Left lung (tissue), 10 donors: ENCODE results near the gene RASGRF2. TPM values are rescaled to one million over a fixed set of nuclear protein-coding genes. Genes with fewer than 3 reads are reported as not detected.

Source experiments
- ATAC-seq: fragments of 200-7000 bp; cut with Tn5 transposase; one replicate; pipeline ENCODE4 v1.9.1; 2020; ENCODE audit warnings: moderate library complexity
- DNase-seq, 4 donors: peaks; one replicate each; pipeline ENCODE4 v3.0.0-alpha.2; 2013 to 2020
- H3K27ac ChIP-seq, 2 donors: fragments of 200-600 bp; sonication (generic) in 1 of 2; one replicate each; pipeline versions ENCODE4 v1.5.0 to v1.8.0; 2020 to 2021
- H3K27me3 ChIP-seq, 2 donors: fragments of 200-600 bp; sonication (generic) in 1 of 2; one replicate each; pipeline versions ENCODE4 v1.5.0 to v1.8.0; 2020 to 2021
- H3K36me3 ChIP-seq, 2 donors: fragments of 200-600 bp; sonication (generic) in 1 of 2; one replicate each; pipeline versions ENCODE4 v1.5.0 to v1.8.0; 2020 to 2021
- H3K4me1 ChIP-seq, 2 donors: fragments of 200-600 bp; one replicate each; pipeline ENCODE4 v1.8.0; 2021
- H3K4me3 ChIP-seq, 2 donors: fragments of 200-600 bp; sonication (generic) in 1 of 2; one replicate each; pipeline versions ENCODE4 v1.5.0 to v1.8.0; 2020 to 2021; ENCODE audit warnings: mild to moderate bottlenecking in 1 of 2
- H3K9me3 ChIP-seq, 2 donors: fragments of 200-600 bp; sonication (generic) in 1 of 2; one replicate each; pipeline versions ENCODE4 v1.5.0 to v1.8.0; 2020 to 2021
- intact Hi-C, 2 donors: fragments of 100-400 bp; cut with DNase I; formaldehyde crosslinking; loops; one replicate each; pipeline versions ENCODE4 v1.11.2 to v1.14.2; 2022
- polyA plus RNA-seq, 6 donors: library from polyadenylated mRNA; unstranded; fragments of 120-200 nt; gene quantifications; one replicate each; pipeline ENCODE4 v1.2.1, GENCODE V29; 2013; ENCODE audit not compliant: insufficient read length in 6 of 6
- total RNA-seq, 2 donors: library from RNA; stranded (reverse); fragmentation: NEBNext Ultra II Directional; extraction: Animal tissue kit (Norgen Biotek cat#: 25700); gene quantifications; one replicate each; pipeline ENCODE4 v1.2.1, GENCODE V29; 2021
- TF ChIP-seq, protein P1 (sequence below), 2 donors: fragments of 200-600 bp; sonication (generic) in 1 of 2; IDR thresholded peaks; one replicate each; pipeline versions ENCODE4 v1.5.0 to v1.8.0; 2021; ENCODE audit warnings: antibody characterized with exemption in 2 of 2
- donor health status: DM: no; HTN: yes; CAD: no.
- donor health status: DM: no; HTN: no; CAD: no.

The RASGRF2 gene
- total and polyA plus RNA-seq, 8 donors = 1.3 to 7.5 (median 2.8) TPM

DNA sequence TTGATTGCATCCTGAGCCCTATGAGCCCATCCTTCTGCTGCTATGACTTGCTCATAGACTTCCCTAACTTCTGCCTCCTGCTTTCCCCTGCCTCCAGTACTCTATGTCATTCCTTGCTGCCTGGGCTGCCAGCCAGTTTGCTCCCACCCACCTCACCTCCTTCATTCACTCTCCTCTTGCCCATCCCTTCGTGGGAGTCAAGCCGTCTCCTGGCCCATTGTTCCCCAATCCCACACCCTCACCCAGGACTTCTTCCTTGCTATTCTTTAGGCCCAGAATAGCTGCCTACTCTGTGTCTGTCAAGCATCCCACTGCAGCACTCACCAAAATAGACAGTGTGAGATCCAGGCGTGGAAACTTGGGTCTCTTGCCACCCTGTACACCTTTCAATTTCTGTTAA is 131.0 kb downstream of the RASGRF2 start:
- ATAC-seq (no peak), DNase-seq (no peak)
- no peaks in the 10 kb centered on the region for H3K9me3 ChIP-seq
- H3K4me1 ChIP-seq = no peaks in the 10 kb centered on the region
- TF ChIP-seq, protein P1, sequence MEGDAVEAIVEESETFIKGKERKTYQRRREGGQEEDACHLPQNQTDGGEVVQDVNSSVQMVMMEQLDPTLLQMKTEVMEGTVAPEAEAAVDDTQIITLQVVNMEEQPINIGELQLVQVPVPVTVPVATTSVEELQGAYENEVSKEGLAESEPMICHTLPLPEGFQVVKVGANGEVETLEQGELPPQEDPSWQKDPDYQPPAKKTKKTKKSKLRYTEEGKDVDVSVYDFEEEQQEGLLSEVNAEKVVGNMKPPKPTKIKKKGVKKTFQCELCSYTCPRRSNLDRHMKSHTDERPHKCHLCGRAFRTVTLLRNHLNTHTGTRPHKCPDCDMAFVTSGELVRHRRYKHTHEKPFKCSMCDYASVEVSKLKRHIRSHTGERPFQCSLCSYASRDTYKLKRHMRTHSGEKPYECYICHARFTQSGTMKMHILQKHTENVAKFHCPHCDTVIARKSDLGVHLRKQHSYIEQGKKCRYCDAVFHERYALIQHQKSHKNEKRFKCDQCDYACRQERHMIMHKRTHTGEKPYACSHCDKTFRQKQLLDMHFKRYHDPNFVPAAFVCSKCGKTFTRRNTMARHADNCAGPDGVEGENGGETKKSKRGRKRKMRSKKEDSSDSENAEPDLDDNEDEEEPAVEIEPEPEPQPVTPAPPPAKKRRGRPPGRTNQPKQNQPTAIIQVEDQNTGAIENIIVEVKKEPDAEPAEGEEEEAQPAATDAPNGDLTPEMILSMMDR (IDR thresholded peaks at IDR 0.05) = no peak
- H3K27ac ChIP-seq = no peak overlapping the region
- H3K36me3 ChIP-seq = peaks cover 0 to 6% of the 10 kb centered on the region in 2 donors
- intact Hi-C loops = no loop called here
- H3K27me3 ChIP-seq = no peaks in the 10 kb centered on the region
- no peak overlapping the region for H3K4me3 ChIP-seq

DNA sequence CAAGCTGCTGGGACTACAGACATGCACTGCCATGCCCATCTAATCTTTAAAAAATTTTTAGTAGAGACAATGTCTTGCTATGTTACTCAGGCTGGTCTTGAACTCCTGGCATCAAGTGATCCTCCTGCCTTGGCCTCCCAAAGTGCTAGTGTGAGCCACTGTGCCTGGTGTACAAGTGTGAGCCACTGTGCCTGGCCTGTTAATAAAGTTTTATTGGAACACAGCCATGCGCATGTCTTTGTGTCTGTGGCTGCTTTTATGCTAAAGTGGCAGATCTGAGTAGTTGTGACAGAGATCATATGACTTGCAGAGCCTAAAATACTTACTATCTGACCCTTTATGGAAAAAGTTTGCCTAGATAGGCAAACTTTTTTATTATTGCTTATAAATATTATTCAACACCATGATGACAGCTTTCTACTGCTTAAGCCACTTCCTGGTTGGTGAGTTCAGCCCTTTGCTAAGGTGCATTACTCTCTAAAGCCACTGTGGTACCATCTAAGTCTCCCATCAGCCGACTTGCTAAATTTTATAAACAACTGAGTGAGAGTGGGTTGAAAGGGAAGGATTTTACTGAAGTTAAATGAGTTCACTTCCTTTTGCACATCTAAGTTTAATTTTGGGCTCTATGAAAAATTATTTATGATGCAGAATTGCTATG is 133.5 kb downstream of the RASGRF2 start:
- DNase-seq (no peak), ATAC-seq (no peak)
- intact Hi-C loops = no loop called here
- Histone ChIP-seq H3K4me1 (no peaks in the 10 kb centered on the region), H3K27ac (no peak overlapping the region), H3K9me3 (no peaks in the 10 kb centered on the region), H3K27me3 (no peaks in the 10 kb centered on the region), H3K4me3 (no peak overlapping the region), H3K36me3 (no peaks in the 10 kb centered on the region)
- TF ChIP-seq, protein P1 (IDR thresholded peaks at IDR 0.05) = no peak

DNA sequence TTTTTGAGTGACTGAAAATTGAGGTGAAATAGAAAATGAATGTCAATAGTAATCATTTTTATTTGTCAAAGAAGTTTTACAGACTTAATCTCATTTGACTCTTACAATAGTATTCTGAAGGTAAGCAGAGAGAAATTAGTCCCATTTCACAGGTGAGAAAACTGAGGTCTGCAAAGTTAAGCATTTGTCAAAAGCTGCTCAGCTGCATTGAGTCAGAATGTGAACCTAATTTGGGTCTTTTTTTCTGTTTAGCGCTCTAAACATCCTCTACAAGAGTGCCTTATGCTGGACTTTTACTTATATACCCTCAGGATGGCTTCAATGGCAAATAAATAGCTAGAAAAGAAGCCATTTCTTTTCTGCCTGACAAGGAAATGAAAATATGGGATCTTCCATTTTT is 135.7 kb downstream of the RASGRF2 start:
- ATAC-seq = no peak
- intact Hi-C loops = no loop called here

DNA sequence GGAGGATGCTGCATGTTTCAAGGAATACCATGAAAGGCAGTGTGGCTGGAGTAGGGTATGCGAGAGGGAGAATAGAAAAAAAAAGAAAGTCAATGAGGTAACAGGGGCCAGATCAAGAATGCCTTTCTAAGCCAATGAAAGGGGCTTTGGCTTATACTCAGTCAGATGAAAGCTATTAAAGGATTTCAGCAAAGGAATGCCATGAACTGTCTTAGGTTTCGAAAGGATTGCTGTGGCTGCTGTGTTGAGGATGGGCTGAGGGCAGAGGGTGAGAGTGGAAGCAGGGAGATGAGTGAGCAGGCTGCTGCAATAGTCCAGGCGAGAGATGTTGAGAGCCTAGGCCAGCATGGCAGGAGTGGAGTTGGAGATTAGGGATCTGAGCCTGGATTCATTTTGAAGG is 137.6 kb downstream of the RASGRF2 start:
- Histone ChIP-seq H3K27ac (no peak overlapping the region), H3K4me1 (no peaks in the 10 kb centered on the region), H3K27me3 (no peaks in the 10 kb centered on the region), H3K4me3 (no peak overlapping the region), H3K9me3 (no peaks in the 10 kb centered on the region), H3K36me3 (no peaks in the 10 kb centered on the region)
- intact Hi-C loops = no loop called here
- no peak for DNase-seq
- TF ChIP-seq, protein P1 (IDR thresholded peaks at IDR 0.05) = no peak
- no peak for ATAC-seq

More for the DNA sequence above, 135.7 kb downstream of the RASGRF2 start:
- Histone ChIP-seq H3K27me3 (no peaks in the 10 kb centered on the region), H3K27ac (no peak overlapping the region), H3K36me3 (no peaks in the 10 kb centered on the region), H3K4me3 (no peak overlapping the region), H3K4me1 (no peaks in the 10 kb centered on the region), H3K9me3 (no peaks in the 10 kb centered on the region)
- no peak for DNase-seq
- TF ChIP-seq, protein P1 (IDR thresholded peaks at IDR 0.05) = no peak

DNA sequence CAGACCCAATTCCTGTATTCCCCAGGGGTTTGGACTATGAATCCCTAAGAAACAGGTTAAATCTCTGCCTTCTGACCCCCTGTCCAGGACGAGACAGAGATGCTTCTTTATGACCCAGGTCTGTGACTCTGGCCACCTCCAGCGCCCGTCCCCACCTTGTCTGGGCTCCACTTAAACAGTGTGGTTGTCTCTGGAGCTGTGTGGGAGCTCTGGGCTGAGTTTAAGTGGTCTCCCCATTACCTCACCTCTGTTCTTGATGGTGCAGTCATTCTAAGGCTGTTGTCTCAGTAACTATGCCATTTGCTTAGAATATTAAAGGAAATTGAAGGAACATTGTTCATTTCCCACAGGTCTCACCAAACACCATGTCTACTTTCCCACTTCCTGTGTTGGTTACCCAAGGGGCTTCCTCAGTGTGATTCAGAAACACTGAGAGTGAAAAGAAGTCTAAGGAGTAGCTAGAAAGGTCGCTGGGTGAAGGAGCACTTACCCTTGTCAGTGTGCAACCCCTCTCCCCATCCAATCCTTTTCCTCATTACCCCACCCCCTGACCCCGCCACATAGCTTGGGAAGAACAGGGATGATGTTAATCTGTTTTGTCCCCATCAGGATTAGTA is 145.2 kb downstream of the RASGRF2 start:
- TF ChIP-seq, protein P1 (IDR thresholded peaks at IDR 0.05) = no peak
- no peak overlapping the region for H3K4me3 ChIP-seq
- no peaks in the 10 kb centered on the region for H3K36me3 ChIP-seq
- no peaks in the 10 kb centered on the region for H3K27me3 ChIP-seq
- H3K27ac ChIP-seq = no peak overlapping the region
- no peaks in the 10 kb centered on the region for H3K4me1 ChIP-seq
- ATAC-seq = no peak
- intact Hi-C loops = no loop called here
- DNase-seq = no peak
- no peaks in the 10 kb centered on the region for H3K9me3 ChIP-seq
